ENCODE measurements around the gene KCND1.

DNA sequence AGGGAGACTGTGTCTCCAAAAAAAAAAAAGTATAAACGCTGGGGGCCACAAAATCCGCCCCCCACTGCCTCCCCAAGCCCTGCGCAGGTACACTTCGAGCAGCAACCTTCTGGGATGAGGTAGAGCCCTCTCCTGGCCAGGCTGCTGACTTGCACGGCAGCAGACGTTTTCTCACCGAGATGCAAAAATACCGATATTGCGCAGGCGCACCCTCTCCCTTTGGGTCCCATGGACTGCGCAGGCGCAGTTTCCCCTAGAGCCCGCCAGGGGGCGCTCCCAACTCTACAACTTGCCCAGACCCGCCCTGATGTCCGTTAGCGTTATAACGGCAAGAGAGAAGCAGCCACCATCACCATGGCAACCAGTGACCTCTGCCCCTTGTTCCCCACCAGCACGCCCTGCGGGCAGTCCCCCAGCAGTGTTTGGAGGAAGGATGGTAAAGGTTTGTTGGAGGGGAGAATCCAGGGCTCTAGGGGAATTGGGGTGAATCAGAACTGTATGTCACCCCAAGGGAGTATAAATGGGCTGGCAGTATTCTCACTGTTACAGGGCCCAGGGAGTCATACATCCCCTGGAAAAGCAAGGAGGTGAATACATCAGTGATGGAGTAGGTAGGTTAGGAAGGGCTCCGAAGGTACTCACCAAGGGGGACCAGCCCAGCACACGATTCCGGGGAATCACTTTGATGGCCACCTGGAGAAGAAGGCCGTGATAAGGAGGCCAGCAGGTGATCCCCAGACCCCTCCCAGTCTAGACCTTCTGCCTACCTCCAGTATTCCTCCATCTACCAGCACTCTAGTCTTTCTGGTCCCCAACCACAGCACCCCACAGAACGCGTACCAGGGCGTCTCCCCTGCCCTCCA, 54.3 kb downstream of the KCND1 start:
- TF ChIP-seq YY1 (IDR thresholded peaks at IDR 0.05; ENCODE audit: insufficient read depth, insufficient read length) (no peak), ZNF274 (IDR thresholded peaks at IDR 0.05; ENCODE audit: low read depth, low read length) (no peak), SUZ12 (IDR thresholded peaks at IDR 0.05; ENCODE audit: extremely low read depth, insufficient read depth, insufficient read length) (no peak)
